CD4-positive, alpha-beta T cell treated with Interferon alpha-2 for 1 hour (primary cell): ENCODE results near the gene FUBP1.
"Not testable (repeated sequence)": the region's sequence is repeated elsewhere in the genome, so short reads cannot be mapped to it uniquely, and the experiment has no call there.

ENCODE experiments used
- DNase-seq, 2 donors: peaks; one replicate each; pipeline ENCODE4 v3.0.0-alpha.2; 2020 to 2022

The FUBP1 gene

GRCh38 chr1:77986810-77987209 is 7.9 kb upstream of the FUBP1 start:
- no peak for DNase-seq

- DNase-seq: no peak
These were observed 5.8 kb upstream of the FUBP1 start for GRCh38 chr1:77984629-77985028.

GRCh38 chr1:77983997-77984355 is 5.1 kb upstream of the FUBP1 start:
- no peak for DNase-seq

- not testable (repeated sequence) for DNase-seq
These were observed 4.6 kb upstream of the FUBP1 start for GRCh38 chr1:77983352-77983996.

- DNase-seq: peak; percentile 87 to 93
These were observed 441 bp downstream of the FUBP1 start for GRCh38 chr1:77978293-77978968.

- no peak for DNase-seq
These were observed 931 bp downstream of the FUBP1 start for GRCh38 chr1:77977989-77978292.

- peak in 1 of 2 donors; percentile 29 for DNase-seq
These were observed 2.3 kb downstream of the FUBP1 start for GRCh38 chr1:77976433-77977076.

- no peak for DNase-seq
These were observed 3.0 kb downstream of the FUBP1 start for GRCh38 chr1:77975907-77976306.

- DNase-seq: no peak
These were observed 3.5 kb downstream of the FUBP1 start for GRCh38 chr1:77975386-77975785.

- no peak for DNase-seq
These were observed 6.8 kb downstream of the FUBP1 start for GRCh38 chr1:77972080-77972479.

- DNase-seq: no peak
These were observed 8.7 kb downstream of the FUBP1 start for GRCh38 chr1:77970192-77970591.

- no peak for DNase-seq
These were observed 12.6 kb downstream of the FUBP1 start for GRCh38 chr1:77966291-77966690.

- DNase-seq: no peak
These were observed 17.5 kb downstream of the FUBP1 start for GRCh38 chr1:77961392-77961791.

- no peak for DNase-seq
These were observed 20.0 kb downstream of the FUBP1 start for GRCh38 chr1:77958850-77959249.

- DNase-seq: no peak
These were observed 20.5 kb downstream of the FUBP1 start for GRCh38 chr1:77958391-77958790.

GRCh38 chr1:77956464-77956863 is 22.4 kb downstream of the FUBP1 start:
- no peak for DNase-seq

GRCh38 chr1:77955709-77956108 is 23.2 kb downstream of the FUBP1 start:
- DNase-seq: no peak

- no peak for DNase-seq
These were observed 24.4 kb downstream of the FUBP1 start for GRCh38 chr1:77954521-77954920.

- DNase-seq: no peak
These were observed 25.0 kb downstream of the FUBP1 start for GRCh38 chr1:77953907-77954306.

- no peak for DNase-seq
These were observed 27.5 kb downstream of the FUBP1 start for GRCh38 chr1:77951328-77951727.

- no peak for DNase-seq
These were observed 28.0 kb downstream of the FUBP1 start for GRCh38 chr1:77950873-77951272.

GRCh38 chr1:77948841-77949424 is 29.9 kb downstream of the FUBP1 start:
- DNase-seq: no peak

- no peak for DNase-seq
These were observed 33.5 kb downstream of the FUBP1 start for GRCh38 chr1:77945345-77945744.
